AG04450 (cell line): ENCODE data around the gene DHRS1. TPM values are rescaled to one million over a fixed set of nuclear protein-coding genes. Genes with fewer than 3 reads are reported as not detected.

Experiments
- CTCF ChIA-PET: fragments of 300-600, 350-600 bp; formaldehyde crosslinking; extraction: SDS; loops from one replicate; lab custom pipeline; 2022; ENCODE audit warnings: antibody characterized with exemption, inconsistent platforms; lab: Charles Lee
- POLR2A ChIA-PET: fragments of 350-600 bp; formaldehyde crosslinking; extraction: SDS; loops from one replicate; lab custom pipeline; 2021; ENCODE audit warnings: antibody characterized with exemption, inconsistent platforms; lab: Yijun Ruan, JAX
- DNase-seq: peaks from one replicate; pipeline ENCODE4 v3.0.0-alpha.2; 2011; ENCODE audit warnings: low read depth, low spot score
- H3K27ac ChIP-seq: one replicate; pipeline ENCODE4 v1.5.1; 2012; ENCODE audit warnings: low read depth, low read length, control low read depth
- H3K27me3 ChIP-seq: one replicate; pipeline ENCODE4 v1.6.0; 2012; ENCODE audit warnings: low read length; ENCODE audit not compliant: control insufficient read depth, insufficient read depth
- H3K4me3 ChIP-seq: 2 replicates; pipeline ENCODE4 v1.5.1; 2011; ENCODE audit warnings: mild to moderate bottlenecking, low read depth, low read length, control low read depth
- H3K9me3 ChIP-seq: 2 replicates; pipeline ENCODE4 v1.5.1; 2012; ENCODE audit warnings: low read length; ENCODE audit not compliant: control insufficient read depth, insufficient read depth
- polyA plus RNA-seq: library from polyadenylated mRNA; depleted of rRNA; stranded (reverse); fragments of >200 nt; gene quantifications from 2 replicates; pipeline ENCODE4 v1.2.3, GENCODE V29; 2011
- TF ChIP-seq, protein P1 (sequence below): IDR thresholded peaks from 2 replicates; pipeline ENCODE4 v1.5.1; 2011; ENCODE audit warnings: low read depth, low read length, control low read depth, inconsistent platforms

The DHRS1 gene
- polyA plus RNA-seq, 1 experiment, result 33.8 TPM

DNA sequence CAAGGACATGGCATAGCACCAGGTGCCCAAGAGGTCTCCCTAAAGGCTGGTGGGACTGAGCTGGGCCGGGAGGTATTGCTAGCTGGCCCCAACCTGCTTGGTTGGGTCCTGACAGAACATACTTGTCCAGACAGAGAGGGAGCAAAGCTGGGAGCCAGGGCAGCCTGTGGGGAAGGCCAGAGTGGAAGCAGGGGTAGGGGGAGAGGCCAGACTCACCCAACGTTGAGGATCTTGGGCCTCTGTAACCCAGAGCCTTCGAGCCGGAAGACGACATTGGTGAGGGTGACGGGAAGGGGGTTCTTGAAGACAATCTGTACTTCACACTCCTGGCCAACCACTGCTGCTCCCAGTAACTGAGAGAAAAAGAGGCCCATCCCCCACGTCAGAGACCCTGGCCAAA is 45.6 kb downstream of the DHRS1 start:
- H3K4me3 ChIP-seq, result no peak overlapping the region
- no peaks in the 10 kb centered on the region for H3K9me3 ChIP-seq
- H3K27ac ChIP-seq, result no peak overlapping the region
- TF ChIP-seq, protein P1, sequence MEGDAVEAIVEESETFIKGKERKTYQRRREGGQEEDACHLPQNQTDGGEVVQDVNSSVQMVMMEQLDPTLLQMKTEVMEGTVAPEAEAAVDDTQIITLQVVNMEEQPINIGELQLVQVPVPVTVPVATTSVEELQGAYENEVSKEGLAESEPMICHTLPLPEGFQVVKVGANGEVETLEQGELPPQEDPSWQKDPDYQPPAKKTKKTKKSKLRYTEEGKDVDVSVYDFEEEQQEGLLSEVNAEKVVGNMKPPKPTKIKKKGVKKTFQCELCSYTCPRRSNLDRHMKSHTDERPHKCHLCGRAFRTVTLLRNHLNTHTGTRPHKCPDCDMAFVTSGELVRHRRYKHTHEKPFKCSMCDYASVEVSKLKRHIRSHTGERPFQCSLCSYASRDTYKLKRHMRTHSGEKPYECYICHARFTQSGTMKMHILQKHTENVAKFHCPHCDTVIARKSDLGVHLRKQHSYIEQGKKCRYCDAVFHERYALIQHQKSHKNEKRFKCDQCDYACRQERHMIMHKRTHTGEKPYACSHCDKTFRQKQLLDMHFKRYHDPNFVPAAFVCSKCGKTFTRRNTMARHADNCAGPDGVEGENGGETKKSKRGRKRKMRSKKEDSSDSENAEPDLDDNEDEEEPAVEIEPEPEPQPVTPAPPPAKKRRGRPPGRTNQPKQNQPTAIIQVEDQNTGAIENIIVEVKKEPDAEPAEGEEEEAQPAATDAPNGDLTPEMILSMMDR, result no peak
- no peaks in the 10 kb centered on the region for H3K27me3 ChIP-seq
- no peak for DNase-seq
- CTCF ChIA-PET, result interaction anchor here (1.6 kb wide), 1 partner anchor 11 kb away, joined by 5 read pairs; the partner anchor contains the start of gene TINF2
- POLR2A ChIA-PET, result no interaction called here

DNA sequence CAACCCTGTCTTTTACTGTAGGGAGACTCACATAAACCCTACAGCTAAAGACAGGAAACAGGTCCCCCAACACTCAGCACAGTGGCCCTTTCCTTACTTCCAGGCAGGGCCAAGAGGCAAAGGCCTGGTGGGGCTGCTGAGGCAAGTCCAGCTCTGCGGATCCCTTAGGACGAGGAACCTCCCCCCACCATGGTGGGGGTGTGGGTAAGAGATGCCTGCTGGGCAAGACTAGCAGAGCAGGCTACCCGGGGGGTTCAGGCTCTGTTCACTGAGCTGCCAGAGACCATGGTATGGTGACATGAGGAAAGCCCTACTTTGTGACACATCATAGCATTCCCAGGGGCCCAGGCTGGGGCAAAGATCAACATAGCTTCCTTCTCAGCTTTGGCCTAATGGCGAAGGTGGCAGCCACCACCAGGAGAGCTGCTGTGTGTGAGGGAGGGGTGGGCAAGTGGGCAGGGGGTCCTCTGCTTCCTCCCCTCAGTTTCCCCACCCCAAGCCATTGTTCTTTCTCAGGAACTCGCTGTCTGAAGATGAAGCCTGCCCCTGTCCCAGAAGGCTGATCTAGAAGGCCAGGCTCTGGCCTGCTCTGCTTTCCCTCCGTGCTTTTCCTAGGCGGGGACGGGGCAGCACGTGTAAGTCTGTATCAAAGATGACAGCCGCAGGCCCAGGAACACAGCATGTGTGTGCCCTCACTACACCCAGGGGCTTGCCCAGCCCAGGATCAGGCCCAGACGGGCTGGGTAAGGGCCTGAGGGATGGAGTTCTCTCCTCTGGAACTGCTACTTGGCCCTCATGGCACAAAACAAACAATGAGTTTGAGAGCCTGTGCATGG is 47.1 kb downstream of the DHRS1 start:
- peak overlapping the region; percentile 21 for H3K27ac ChIP-seq
- TF ChIP-seq, protein P1, result no peak
- ChIA-PET POLR2A (interaction anchor here (1.4 to 3.0 kb wide), 2 partner anchors 10 to 19 kb away, joined by 8 to 11 read pairs; partner anchors contain the start of genes RABGGTA and TINF2), CTCF (interaction anchor here (0.5 to 2.3 kb wide), 8 partner anchors 10 to 184 kb away, joined by 3 to 17 read pairs (median 4); partner anchors contain the start of genes CIDEB and TINF2)
- DNase-seq, result no peak
- H3K9me3 ChIP-seq, result no peaks in the 10 kb centered on the region
- no peaks in the 10 kb centered on the region for H3K27me3 ChIP-seq
- no peak overlapping the region for H3K4me3 ChIP-seq

DNA sequence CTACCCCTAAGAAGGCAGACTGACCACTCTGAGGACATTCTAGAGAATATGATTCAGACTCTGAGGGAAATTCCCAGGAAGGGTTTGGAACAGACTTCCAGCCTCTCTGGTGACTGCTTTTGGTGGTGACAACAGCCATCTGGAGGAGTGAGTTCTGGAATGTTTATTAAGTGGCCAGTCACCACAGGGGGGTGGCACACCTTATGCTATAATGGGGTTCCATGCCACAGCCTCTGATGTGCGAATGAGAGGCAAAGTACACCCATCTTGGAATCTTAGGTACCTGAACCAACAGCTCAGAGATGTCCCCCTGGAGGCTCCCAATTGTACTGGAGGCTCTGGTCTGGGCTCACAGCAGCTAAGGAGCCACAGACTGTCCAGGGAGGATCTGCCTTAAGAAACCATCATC is 47.7 kb downstream of the DHRS1 start:
- Histone ChIP-seq H3K9me3 (no peaks in the 10 kb centered on the region), H3K27me3 (no peaks in the 10 kb centered on the region), H3K4me3 (no peak overlapping the region), H3K27ac (peak overlapping the region; percentile 52)
- TF ChIP-seq, protein P1, result peak; percentile 16; the same call in 1 of the 2 replicates
- POLR2A ChIA-PET, result interaction anchor here (1.2 to 3.0 kb wide), 3 partner anchors 9 to 19 kb away, joined by 3 to 11 read pairs (median 8); partner anchors contain the start of genes RABGGTA and TINF2
- CTCF ChIA-PET, result interaction anchor here (0.9 to 2.3 kb wide), 7 partner anchors 9 to 185 kb away, joined by 3 to 17 read pairs (median 3); partner anchors contain the start of genes CIDEB and TINF2
- DNase-seq, result no peak

DNA sequence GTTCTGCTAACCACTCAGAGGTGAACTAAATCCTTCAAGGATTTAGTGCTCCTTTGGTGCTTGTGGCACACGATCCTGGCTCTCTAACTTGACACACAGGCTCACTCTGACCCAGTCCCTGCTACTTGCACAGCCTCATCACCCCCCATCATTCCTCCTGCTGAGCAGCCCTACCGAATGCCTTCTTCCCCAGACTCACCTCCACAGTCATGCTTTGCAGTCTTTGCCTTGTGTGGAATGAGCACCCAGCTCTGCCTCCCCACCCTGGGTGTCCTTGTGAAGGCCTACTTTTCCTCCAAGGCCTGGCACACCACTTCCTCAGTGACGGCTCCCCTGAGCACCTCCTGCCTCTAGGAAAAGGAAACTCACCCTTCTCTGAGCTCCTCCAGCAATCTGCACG is 49.2 kb downstream of the DHRS1 start:
- ChIA-PET CTCF (interaction anchor here (1.0 to 2.3 kb wide), 3 partner anchors 8 to 182 kb away, joined by 3 to 17 read pairs (median 13); partner anchors contain the start of gene TINF2), POLR2A (no interaction called here)
- H3K4me3 ChIP-seq, result no peak overlapping the region
- no peaks in the 10 kb centered on the region for H3K27me3 ChIP-seq
- H3K9me3 ChIP-seq, result no peaks in the 10 kb centered on the region
- H3K27ac ChIP-seq, result no peak overlapping the region
- no peak for DNase-seq
- TF ChIP-seq, protein P1, result no peak
